Parathyroid adenoma (tissue), 2 donors: ENCODE data around the gene ST7L.

ENCODE experiments used
- H2AFZ ChIP-seq: fragments of 300-600 bp; sonication (generic); one replicate; pipeline ENCODE4 v1.7.0; 2017; ENCODE audit warnings: antibody characterized with exemption, mild to moderate bottlenecking
- H3K27ac ChIP-seq: fragments of 300-600 bp; sonication (generic); one replicate; pipeline ENCODE4 v1.7.0; 2017
- H3K27me3 ChIP-seq: fragments of 300-600 bp; sonication (generic); one replicate; pipeline ENCODE4 v1.7.0; 2017; ENCODE audit warnings: low read length; ENCODE audit not compliant: control insufficient read depth, insufficient read depth
- H3K36me3 ChIP-seq: fragments of 300-600 bp; sonication (generic); one replicate; pipeline ENCODE4 v1.7.0; 2017; ENCODE audit warnings: low read length; ENCODE audit not compliant: control insufficient read depth, insufficient read depth
- H3K4me1 ChIP-seq: fragments of 300-600 bp; sonication (generic); one replicate; pipeline ENCODE4 v1.7.0; 2017; ENCODE audit warnings: control low read depth
- H3K4me2 ChIP-seq: fragments of 300-600 bp; sonication (generic); one replicate; pipeline ENCODE4 v1.7.0; 2017; ENCODE audit warnings: low read length
- H3K4me3 ChIP-seq: fragments of 300-600 bp; sonication (generic); one replicate; pipeline ENCODE4 v1.7.0; 2017; ENCODE audit warnings: low read depth, low read length
- H3K79me2 ChIP-seq: fragments of 300-600 bp; sonication (generic); one replicate; pipeline ENCODE4 v1.7.0; 2017; ENCODE audit warnings: control low read depth
- H3K9ac ChIP-seq: fragments of 300-600 bp; sonication (generic); one replicate; pipeline ENCODE4 v1.7.0; 2017; ENCODE audit warnings: mild to moderate bottlenecking
- H3K9me3 ChIP-seq: fragments of 300-600 bp; sonication (generic); one replicate; pipeline ENCODE4 v1.7.0; 2017; ENCODE audit warnings: low read length; ENCODE audit not compliant: control insufficient read depth
- TF ChIP-seq, protein P1 (sequence below): fragments of 300-600 bp; sonication (generic); IDR thresholded peaks from one replicate; pipeline ENCODE4 v1.7.0; 2017; ENCODE audit warnings: antibody characterized with exemption, mild to moderate bottlenecking
- donor health status: primary hyperparathyroidism.

ST7L gene

DNA sequence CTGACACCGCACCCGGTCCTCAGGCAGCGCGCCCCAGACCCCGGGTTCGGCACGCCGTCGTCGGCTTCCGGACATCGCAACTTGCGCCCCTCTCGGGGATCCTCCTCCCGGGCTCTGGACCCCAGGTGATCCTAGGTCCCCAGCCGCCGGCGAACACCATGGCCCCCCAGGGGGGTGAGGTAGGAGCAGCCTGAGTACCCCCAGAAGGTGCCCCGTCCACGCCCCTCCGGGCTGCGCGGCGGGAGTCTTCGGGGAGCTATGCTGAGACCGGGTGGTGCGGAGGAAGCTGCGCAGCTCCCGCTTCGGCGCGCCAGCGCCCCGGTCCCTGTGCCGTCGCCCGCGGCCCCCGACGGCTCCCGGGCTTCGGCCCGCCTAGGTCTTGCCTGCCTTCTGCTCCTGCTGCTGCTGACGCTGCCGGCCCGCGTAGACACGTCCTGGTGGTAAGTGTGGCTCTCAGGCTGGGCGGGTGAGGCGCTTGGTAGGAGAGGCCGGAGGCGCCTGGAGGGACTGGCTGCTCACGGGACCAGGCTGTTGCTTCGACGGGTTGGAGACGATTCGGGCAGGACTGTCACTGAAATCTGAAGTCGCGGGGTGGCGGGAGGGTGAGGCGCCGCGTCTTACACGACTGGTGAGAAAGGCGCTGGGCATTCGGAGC, 109.8 kb downstream of the ST7L start:
- Histone ChIP-seq H3K4me1 (peaks cover 3% of the 10 kb centered on the region), H3K4me2 (peak overlapping the region; percentile 72), H3K4me3 (peak overlapping the region; percentile 47), H3K36me3 (no peaks in the 10 kb centered on the region), H3K9ac (no peak overlapping the region), H3K9me3 (no peaks in the 10 kb centered on the region), H3K79me2 (no peaks in the 10 kb centered on the region), H3K27me3 (no peaks in the 10 kb centered on the region), H2AFZ (peak overlapping the region; percentile 67), H3K27ac (no peak overlapping the region)
- TF ChIP-seq, protein P1, sequence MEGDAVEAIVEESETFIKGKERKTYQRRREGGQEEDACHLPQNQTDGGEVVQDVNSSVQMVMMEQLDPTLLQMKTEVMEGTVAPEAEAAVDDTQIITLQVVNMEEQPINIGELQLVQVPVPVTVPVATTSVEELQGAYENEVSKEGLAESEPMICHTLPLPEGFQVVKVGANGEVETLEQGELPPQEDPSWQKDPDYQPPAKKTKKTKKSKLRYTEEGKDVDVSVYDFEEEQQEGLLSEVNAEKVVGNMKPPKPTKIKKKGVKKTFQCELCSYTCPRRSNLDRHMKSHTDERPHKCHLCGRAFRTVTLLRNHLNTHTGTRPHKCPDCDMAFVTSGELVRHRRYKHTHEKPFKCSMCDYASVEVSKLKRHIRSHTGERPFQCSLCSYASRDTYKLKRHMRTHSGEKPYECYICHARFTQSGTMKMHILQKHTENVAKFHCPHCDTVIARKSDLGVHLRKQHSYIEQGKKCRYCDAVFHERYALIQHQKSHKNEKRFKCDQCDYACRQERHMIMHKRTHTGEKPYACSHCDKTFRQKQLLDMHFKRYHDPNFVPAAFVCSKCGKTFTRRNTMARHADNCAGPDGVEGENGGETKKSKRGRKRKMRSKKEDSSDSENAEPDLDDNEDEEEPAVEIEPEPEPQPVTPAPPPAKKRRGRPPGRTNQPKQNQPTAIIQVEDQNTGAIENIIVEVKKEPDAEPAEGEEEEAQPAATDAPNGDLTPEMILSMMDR = no peak

DNA sequence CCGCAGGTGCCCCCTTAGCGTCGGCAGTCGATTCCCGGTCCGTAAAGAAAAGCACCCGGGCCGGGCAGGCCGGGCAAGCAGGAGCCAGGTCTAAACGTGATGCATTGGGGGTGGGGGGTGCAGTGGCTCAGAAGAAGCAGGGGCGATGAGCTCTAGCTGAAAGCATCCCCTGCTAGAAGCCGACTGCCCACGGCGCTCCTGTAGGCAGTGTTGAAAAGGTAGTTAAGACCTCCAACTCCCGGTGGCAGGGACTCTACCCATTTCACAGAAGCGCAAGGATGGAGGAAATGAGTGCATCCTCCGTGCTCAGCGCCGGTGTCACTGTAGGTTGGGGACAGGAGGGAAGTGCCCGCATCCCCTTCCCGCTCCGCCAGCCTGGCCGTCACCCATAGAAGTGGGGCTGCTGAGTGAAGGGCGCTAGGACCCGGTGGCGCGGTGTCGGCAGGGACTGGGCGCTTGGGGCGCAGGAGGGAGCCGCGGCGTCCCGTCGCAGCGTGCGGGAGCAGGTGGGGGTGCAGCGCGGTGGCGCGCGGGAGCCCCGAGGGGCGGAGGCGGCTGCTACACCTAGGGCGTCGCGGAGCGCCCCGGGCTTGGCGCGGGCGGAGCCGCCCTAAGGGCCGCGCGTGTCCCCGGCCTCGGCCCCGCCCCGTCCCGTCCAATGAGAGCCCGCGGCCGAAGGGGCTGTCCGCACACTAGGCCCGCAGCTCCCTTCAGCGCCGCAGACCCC, 110.5 kb downstream of the ST7L start, which contains the start of gene WNT2B:
Gene WNT2B, plus strand, starts transcription at position 688 of the 727 bp plus-strand sequence. CDS start 298 bp downstream, outside the sequence.
- TF ChIP-seq, protein P1 = no peak
- no peaks in the 10 kb centered on the region for H3K36me3 ChIP-seq
- H3K4me2 ChIP-seq = peak within 1 kb of the TSS; percentile 72
- H3K4me1 ChIP-seq = peaks cover 3% of the 10 kb centered on the region
- no peak within 1 kb of the TSS for H3K9ac ChIP-seq
- peak within 1 kb of the TSS; percentile 47 for H3K4me3 ChIP-seq
- no peaks in the 10 kb centered on the region for H3K27me3 ChIP-seq
- H2AFZ ChIP-seq = peak within 1 kb of the TSS; percentile 67
- no peaks in the 10 kb centered on the region for H3K79me2 ChIP-seq
- H3K27ac ChIP-seq = no peak within 1 kb of the TSS
- H3K9me3 ChIP-seq = no peaks in the 10 kb centered on the region

DNA sequence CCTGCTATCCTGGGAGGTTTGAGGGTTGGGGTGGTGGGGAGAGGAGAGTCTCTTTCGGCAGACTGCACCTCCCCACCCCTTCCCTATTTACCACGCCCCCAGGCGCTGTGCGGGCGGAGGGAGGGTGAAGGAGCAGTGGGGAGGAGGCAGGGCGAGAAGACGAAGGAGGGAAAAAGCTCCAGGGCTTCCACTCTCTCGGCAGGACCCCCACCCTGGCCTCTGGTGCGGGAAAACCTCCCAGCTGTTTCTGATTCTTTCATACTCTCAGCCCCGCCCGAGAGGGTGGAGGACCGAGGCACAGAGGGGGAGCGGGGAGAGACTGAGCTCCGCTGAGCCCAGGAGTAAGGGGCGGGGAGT, 111.0 kb downstream of the ST7L start:
- Histone ChIP-seq H3K9me3 (no peaks in the 10 kb centered on the region), H3K9ac (no peak overlapping the region), H2AFZ (peak overlapping the region; percentile 67), H3K27ac (no peak overlapping the region), H3K36me3 (no peaks in the 10 kb centered on the region), H3K4me1 (peaks cover 3% of the 10 kb centered on the region), H3K4me3 (peak overlapping the region; percentile 47), H3K4me2 (peak overlapping the region; percentile 72), H3K27me3 (no peaks in the 10 kb centered on the region), H3K79me2 (no peaks in the 10 kb centered on the region)
- TF ChIP-seq, protein P1 = no peak

DNA sequence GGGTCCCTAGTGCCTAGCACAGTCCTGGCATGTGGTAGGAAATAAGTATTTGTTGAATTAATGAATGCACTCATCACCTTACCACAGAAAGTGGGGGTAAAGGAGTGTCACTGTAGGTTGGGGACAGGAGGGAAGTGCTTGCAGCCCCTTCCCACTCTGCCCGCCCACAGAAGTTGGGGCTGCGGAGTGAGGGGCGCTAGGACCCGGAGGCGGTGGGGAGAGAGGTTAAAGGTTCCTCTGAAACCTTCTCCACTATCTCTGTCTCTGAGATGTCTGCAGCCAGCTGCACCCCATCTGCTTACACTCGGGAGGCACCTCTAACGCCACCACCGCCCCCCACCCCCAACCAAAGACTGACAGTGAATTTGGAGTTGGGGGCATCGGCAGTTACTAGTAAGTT, 111.6 kb downstream of the ST7L start:
- Histone ChIP-seq H3K27me3 (no peaks in the 10 kb centered on the region), H3K4me1 (peaks cover 3% of the 10 kb centered on the region), H3K36me3 (no peaks in the 10 kb centered on the region), H2AFZ (no peak overlapping the region), H3K9me3 (no peaks in the 10 kb centered on the region), H3K9ac (no peak overlapping the region), H3K79me2 (no peaks in the 10 kb centered on the region), H3K27ac (no peak overlapping the region), H3K4me3 (no peak overlapping the region), H3K4me2 (no peak overlapping the region)
- TF ChIP-seq, protein P1 = no peak
